CD8-positive, alpha-beta memory T cell (primary cell): ENCODE data around the gene VIPR2. TPM values are rescaled to one million over a fixed set of nuclear protein-coding genes. Genes with fewer than 3 reads are reported as not detected.

Experiments used
- CTCF ChIA-PET: fragments of 350-600 bp; sonication (Branson Sonifier 250); formaldehyde crosslinking; loops from one replicate; lab custom pipeline; 2021; ENCODE audit warnings: antibody characterized with exemption; lab: Charles Lee
- POLR2A ChIA-PET: fragments of 350-600 bp; sonication (Branson Sonifier 250); formaldehyde crosslinking; loops from one replicate; lab custom pipeline; 2021; ENCODE audit warnings: antibody characterized with exemption; lab: Charles Lee
- DNase-seq, 5 donors: peaks; one replicate each; pipeline versions ENCODE4 v3.0.0 to v3.0.0-alpha.2; 2020 to 2022; ENCODE audit warnings: mixed read lengths in 1 of 5
- H3K27ac ChIP-seq: one replicate; pipeline ENCODE4 v1.7.0; 2013; ENCODE audit warnings: low read depth, mild to moderate bottlenecking, low read length, moderate library complexity
- H3K27me3 ChIP-seq: 2 replicates; pipeline ENCODE4 v1.7.0; 2013; ENCODE audit warnings: low read length, mild to moderate bottlenecking; ENCODE audit not compliant: insufficient read depth, poor library complexity, severe bottlenecking
- H3K36me3 ChIP-seq: 2 replicates; pipeline ENCODE4 v1.7.0; 2013; ENCODE audit warnings: mild to moderate bottlenecking, low read length, moderate library complexity; ENCODE audit not compliant: insufficient read depth
- H3K4me1 ChIP-seq: 2 replicates; pipeline ENCODE4 v1.7.0; 2013; ENCODE audit warnings: mild to moderate bottlenecking, low read length, moderate library complexity; ENCODE audit not compliant: insufficient read depth
- H3K4me3 ChIP-seq: 2 replicates; pipeline ENCODE4 v1.7.0; 2013; ENCODE audit warnings: mild to moderate bottlenecking, low read length
- H3K9me3 ChIP-seq: 2 replicates; pipeline ENCODE4 v1.7.0; 2013; ENCODE audit warnings: mild to moderate bottlenecking, low read length
- H3K27ac Mint-ChIP-seq, 8 donors: one replicate each; pipeline ENCODE4 v1.8.0; 2020 to 2021; ENCODE audit warnings: mixed read lengths in 8 of 8, mild to moderate bottlenecking in 6 of 8, inconsistent platforms in 3 of 8, moderate library complexity in 3 of 8
- H3K27me3 Mint-ChIP-seq, 2 donors: one replicate each; pipeline ENCODE4 v1.8.0; 2020 to 2021; ENCODE audit warnings: mixed read lengths in 2 of 2, mild to moderate bottlenecking in 1 of 2, moderate library complexity in 1 of 2
- H3K36me3 Mint-ChIP-seq, 3 donors: one replicate each; pipeline ENCODE4 v1.8.0; 2020 to 2021; ENCODE audit warnings: mixed read lengths in 3 of 3, inconsistent platforms in 1 of 3, mild to moderate bottlenecking in 1 of 3
- H3K4me1 Mint-ChIP-seq, 3 donors: one replicate each; pipeline ENCODE4 v1.8.0; 2020 to 2021; ENCODE audit warnings: mixed read lengths in 3 of 3, inconsistent platforms in 1 of 3, mild to moderate bottlenecking in 1 of 3
- H3K4me3 Mint-ChIP-seq, 7 donors: one replicate each; pipeline ENCODE4 v1.8.0; 2020 to 2021; ENCODE audit warnings: mixed read lengths in 7 of 7, mild to moderate bottlenecking in 6 of 7, moderate library complexity in 4 of 7, inconsistent platforms in 2 of 7
- H3K9me3 Mint-ChIP-seq, 5 donors: one replicate each; pipeline ENCODE4 v1.8.0; 2020 to 2022; ENCODE audit warnings: mixed read lengths in 5 of 5, mild to moderate bottlenecking in 3 of 5, moderate library complexity in 2 of 5, inconsistent platforms in 1 of 5
- polyA plus RNA-seq: library from polyadenylated mRNA; unstranded; fragments of 300-500 nt; fragmentation: Illumina TruSeq; gene quantifications from one replicate; pipeline ENCODE4 v1.2.3, GENCODE V29; 2021
- total RNA-seq, 2 experiments: library from RNA; stranded (reverse); gene quantifications; one replicate each; pipeline ENCODE4 v1.2.3, GENCODE V29; 2021

VIPR2 gene
- total and polyA plus RNA-seq, 3 experiments from 2014 or later = 0.15 to 0.61 (median 0.31) TPM

DNA sequence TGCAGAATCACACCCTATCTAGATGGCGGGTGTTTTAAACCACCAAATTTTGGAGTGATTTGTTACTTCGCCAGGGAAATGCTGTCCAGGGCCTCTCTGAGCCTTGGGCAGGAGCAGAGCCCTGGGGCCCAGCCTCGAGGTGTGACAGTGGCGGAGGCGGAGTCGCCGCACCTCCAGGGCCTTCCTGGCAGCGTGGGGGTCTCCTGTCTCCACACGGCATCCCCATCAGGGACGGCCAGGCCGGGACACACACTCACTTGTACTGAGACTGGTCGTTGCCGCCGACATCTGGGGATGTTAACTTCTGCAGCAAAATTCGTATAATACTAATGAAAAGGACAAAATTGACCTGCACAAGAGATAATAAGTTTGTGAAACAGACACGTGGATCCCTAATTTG lies 110.7 kb downstream of the VIPR2 start:
- H3K4me3 ChIP-seq = no peak overlapping the region
- peaks cover 0 to 7% (median 0%) of the 10 kb centered on the region in 3 donors for H3K4me1 Mint-ChIP-seq
- H3K4me1 ChIP-seq = no peaks in the 10 kb centered on the region
- H3K27ac Mint-ChIP-seq = peak overlapping the region in 1 of 8 donors; percentile 58
- no peak for DNase-seq
- no peaks in the 10 kb centered on the region for H3K27me3 ChIP-seq
- no peaks in the 10 kb centered on the region for H3K36me3 Mint-ChIP-seq
- no peaks in the 10 kb centered on the region for H3K36me3 ChIP-seq
- no peaks in the 10 kb centered on the region for H3K9me3 Mint-ChIP-seq
- H3K27me3 Mint-ChIP-seq = peaks cover 3 to 26% of the 10 kb centered on the region in 2 donors
- POLR2A ChIA-PET = no interaction called here
- no peaks in the 10 kb centered on the region for H3K9me3 ChIP-seq
- CTCF ChIA-PET = no interaction called here
- no peak overlapping the region for H3K27ac ChIP-seq
- H3K4me3 Mint-ChIP-seq = no peak overlapping the region

GRCh38 chr7:159033473-159033825 lies 111.2 kb downstream of the VIPR2 start:
- Mint-ChIP-seq H3K27ac (no peak overlapping the region), H3K9me3 (no peaks in the 10 kb centered on the region), H3K27me3 (peaks cover 6 to 30% of the 10 kb centered on the region in 2 donors), H3K4me1 (peaks cover 0 to 7% (median 0%) of the 10 kb centered on the region in 3 donors), H3K36me3 (no peaks in the 10 kb centered on the region), H3K4me3 (no peak overlapping the region)
- H3K9me3 ChIP-seq = no peaks in the 10 kb centered on the region
- CTCF ChIA-PET = no interaction called here
- no peaks in the 10 kb centered on the region for H3K4me1 ChIP-seq
- DNase-seq = no peak
- H3K36me3 ChIP-seq = no peaks in the 10 kb centered on the region
- H3K27me3 ChIP-seq = no peaks in the 10 kb centered on the region
- no peak overlapping the region for H3K4me3 ChIP-seq
- H3K27ac ChIP-seq = no peak overlapping the region
- POLR2A ChIA-PET = no interaction called here

GRCh38 chr7:159032753-159033472 lies 111.8 kb downstream of the VIPR2 start:
- Mint-ChIP-seq H3K4me3 (no peak overlapping the region), H3K27ac (no peak overlapping the region), H3K36me3 (no peaks in the 10 kb centered on the region), H3K27me3 (peaks cover 11 to 30% of the 10 kb centered on the region in 2 donors), H3K9me3 (no peaks in the 10 kb centered on the region), H3K4me1 (peaks cover 0 to 7% (median 0%) of the 10 kb centered on the region in 3 donors)
- H3K27me3 ChIP-seq = no peaks in the 10 kb centered on the region
- ChIA-PET CTCF (no interaction called here), POLR2A (no interaction called here)
- no peaks in the 10 kb centered on the region for H3K4me1 ChIP-seq
- DNase-seq = no peak
- no peaks in the 10 kb centered on the region for H3K9me3 ChIP-seq
- no peak overlapping the region for H3K4me3 ChIP-seq
- H3K36me3 ChIP-seq = no peaks in the 10 kb centered on the region
- no peak overlapping the region for H3K27ac ChIP-seq

DNA sequence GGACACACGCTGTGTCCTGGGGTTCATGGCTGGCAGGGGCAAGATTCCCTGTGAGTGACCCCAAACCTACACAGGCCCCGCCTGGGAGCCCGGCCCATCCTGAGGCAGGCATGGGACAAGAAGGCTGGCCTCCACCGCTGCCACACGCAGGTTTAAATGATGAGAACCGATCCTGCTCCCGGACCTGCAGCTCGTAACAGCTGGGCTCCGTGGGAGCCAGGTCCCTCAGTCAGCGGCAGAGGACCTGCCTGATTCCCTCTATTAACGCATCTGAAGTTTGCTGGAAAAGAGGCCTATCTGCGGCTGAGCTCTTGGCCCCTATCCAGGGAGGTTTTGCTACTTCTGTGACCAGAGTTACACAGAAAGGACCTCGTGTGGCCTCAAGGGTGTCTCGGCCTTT lies 112.3 kb downstream of the VIPR2 start:
- no peaks in the 10 kb centered on the region for H3K36me3 ChIP-seq
- CTCF ChIA-PET = no interaction called here
- DNase-seq = no peak
- H3K27ac ChIP-seq = no peak overlapping the region
- POLR2A ChIA-PET = no interaction called here
- Mint-ChIP-seq H3K9me3 (no peaks in the 10 kb centered on the region), H3K4me1 (peaks cover 0 to 7% (median 0%) of the 10 kb centered on the region in 3 donors), H3K4me3 (no peak overlapping the region), H3K36me3 (no peaks in the 10 kb centered on the region), H3K27ac (no peak overlapping the region), H3K27me3 (peaks cover 11 to 35% of the 10 kb centered on the region in 2 donors)
- no peak overlapping the region for H3K4me3 ChIP-seq
- H3K4me1 ChIP-seq = no peaks in the 10 kb centered on the region
- no peaks in the 10 kb centered on the region for H3K27me3 ChIP-seq
- H3K9me3 ChIP-seq = no peaks in the 10 kb centered on the region

DNA sequence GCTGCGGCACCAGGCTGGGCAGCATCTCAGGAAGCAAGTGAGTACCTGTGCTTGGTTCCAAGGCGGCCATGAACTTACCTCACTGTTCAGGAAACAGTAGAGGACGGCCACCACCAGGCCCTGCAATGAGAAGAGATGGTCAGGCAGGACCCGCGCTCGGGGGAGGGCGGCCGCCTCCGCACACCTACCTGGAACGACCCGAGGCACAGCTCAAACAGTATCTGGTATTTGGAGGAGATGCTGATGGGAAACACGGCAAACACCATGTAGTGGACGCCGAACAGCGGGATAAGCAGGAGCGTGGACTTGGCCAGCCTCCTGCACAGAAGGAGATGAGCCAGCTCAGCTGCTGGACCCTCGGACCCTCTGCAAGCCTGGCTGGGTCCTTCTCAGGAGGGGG lies 112.9 kb downstream of the VIPR2 start:
- Histone ChIP-seq H3K4me1 (no peaks in the 10 kb centered on the region), H3K4me3 (no peak overlapping the region), H3K27ac (no peak overlapping the region), H3K9me3 (no peaks in the 10 kb centered on the region), H3K27me3 (no peaks in the 10 kb centered on the region), H3K36me3 (no peaks in the 10 kb centered on the region)
- Mint-ChIP-seq H3K4me1 (peaks cover 0 to 7% (median 0%) of the 10 kb centered on the region in 3 donors), H3K27ac (no peak overlapping the region), H3K9me3 (no peaks in the 10 kb centered on the region), H3K27me3 (peaks cover 13 to 41% of the 10 kb centered on the region in 2 donors), H3K36me3 (no peaks in the 10 kb centered on the region), H3K4me3 (no peak overlapping the region)
- CTCF ChIA-PET = no interaction called here
- DNase-seq = no peak
- POLR2A ChIA-PET = no interaction called here

- POLR2A ChIA-PET = interaction anchor here (0.6 kb wide), 1 partner anchor 204 kb away, joined by 3 read pairs; no protein-coding TSS in a partner anchor
- peak overlapping the region; percentile 38 for H3K27ac ChIP-seq
- Mint-ChIP-seq H3K36me3 (no peaks in the 10 kb centered on the region), H3K27ac (no peak overlapping the region), H3K4me3 (peak overlapping the region in 3 of 7 donors; percentile 19 to 41 (median 28)), H3K27me3 (peaks cover 18 to 46% of the 10 kb centered on the region in 2 donors), H3K4me1 (peaks cover 0 to 7% (median 0%) of the 10 kb centered on the region in 3 donors), H3K9me3 (no peaks in the 10 kb centered on the region)
- no peak overlapping the region for H3K4me3 ChIP-seq
- H3K9me3 ChIP-seq = no peaks in the 10 kb centered on the region
- no peaks in the 10 kb centered on the region for H3K36me3 ChIP-seq
- DNase-seq = no peak
- no peaks in the 10 kb centered on the region for H3K4me1 ChIP-seq
- CTCF ChIA-PET = no interaction called here
- no peaks in the 10 kb centered on the region for H3K27me3 ChIP-seq
These were observed 113.4 kb downstream of the VIPR2 start for GRCh38 chr7:159031135-159031701.

DNA sequence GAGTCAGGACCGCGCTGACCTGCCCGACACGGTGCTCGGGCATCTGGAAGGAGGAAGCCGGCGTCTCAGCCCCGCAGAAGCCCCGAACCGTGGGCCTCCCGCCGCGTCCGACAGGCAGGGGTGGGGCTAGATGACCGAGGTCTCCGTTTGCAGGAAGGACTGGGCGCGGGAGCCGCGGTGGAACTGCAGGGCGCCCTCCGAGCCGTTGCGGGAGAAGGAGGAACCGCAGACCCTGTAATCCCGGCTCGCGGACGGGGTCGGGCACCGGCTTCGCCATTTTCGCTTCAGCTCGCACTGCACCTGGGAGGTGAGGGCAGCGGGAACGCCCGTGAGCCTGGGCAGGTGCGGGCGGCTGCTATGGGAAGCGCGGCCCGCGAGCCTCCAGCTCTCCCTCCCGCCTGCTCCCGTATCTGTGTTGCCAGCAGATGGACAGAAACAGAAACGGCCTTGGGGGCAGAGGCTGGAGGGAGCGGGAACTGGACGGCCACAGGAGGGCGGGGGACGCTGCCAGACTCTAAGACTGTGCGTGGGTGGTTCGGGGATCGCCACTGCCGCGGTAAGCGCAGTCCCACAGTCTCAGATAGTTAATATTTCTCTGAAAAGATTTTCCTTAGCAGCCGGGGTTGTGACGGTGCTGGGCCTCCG lies 114.1 kb downstream of the VIPR2 start:
- CTCF ChIA-PET = no interaction called here
- Mint-ChIP-seq H3K27me3 (peaks cover 20 to 47% of the 10 kb centered on the region in 2 donors), H3K36me3 (no peaks in the 10 kb centered on the region), H3K4me1 (peaks cover 0 to 7% (median 0%) of the 10 kb centered on the region in 3 donors), H3K9me3 (no peaks in the 10 kb centered on the region), H3K4me3 (peak overlapping the region in 4 of 7 donors; percentile 19 to 79 (median 42)), H3K27ac (no peak overlapping the region)
- no peaks in the 10 kb centered on the region for H3K4me1 ChIP-seq
- no peak overlapping the region for H3K4me3 ChIP-seq
- no peaks in the 10 kb centered on the region for H3K9me3 ChIP-seq
- DNase-seq = no peak
- no peaks in the 10 kb centered on the region for H3K36me3 ChIP-seq
- POLR2A ChIA-PET = interaction anchor here (0.6 kb wide), 1 partner anchor 203 kb away, joined by 3 read pairs; no protein-coding TSS in a partner anchor
- peak overlapping the region; percentile 38 for H3K27ac ChIP-seq
- H3K27me3 ChIP-seq = no peaks in the 10 kb centered on the region
